Stimulated activated CD4-positive, alpha-beta T cell treated with anti-CD3 and anti-CD28 coated beads, Interleukin-4, amount 100 ng/mL, for 4 hours (primary cell): Measurements from ENCODE around the gene TOGARAM2.

Source experiments
- DNase-seq, 2 experiments: peaks; one replicate each; pipeline ENCODE4 v3.0.0-alpha.2; 2020

The TOGARAM2 gene

DNA sequence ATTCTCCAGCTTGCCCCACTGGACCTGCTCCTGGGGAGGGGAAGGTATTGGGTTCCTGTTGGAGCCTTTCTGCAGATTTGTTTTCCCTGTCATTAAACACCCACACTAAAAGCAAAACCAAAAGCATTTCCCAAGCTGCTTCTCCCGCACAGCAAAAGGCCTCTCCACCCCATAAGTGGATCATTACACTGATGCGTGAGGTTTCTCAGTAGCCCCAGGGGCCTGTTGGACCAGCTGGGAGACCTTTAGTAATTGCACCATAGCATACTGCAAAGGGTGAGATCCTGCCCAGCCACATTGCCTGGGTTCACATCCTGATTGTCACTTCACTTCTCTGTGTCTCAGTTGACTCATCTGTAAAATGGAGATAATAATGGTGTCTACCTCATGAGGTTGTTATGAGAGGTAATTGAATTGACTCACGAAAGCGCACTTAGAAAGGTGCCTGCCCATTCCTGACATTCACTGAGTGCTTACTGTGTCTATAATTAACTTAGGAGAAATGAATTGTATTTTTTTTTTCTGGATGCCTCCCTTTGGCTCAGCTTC lies 43.9 kb downstream of the TOGARAM2 start:
- DNase-seq = no peak

DNA sequence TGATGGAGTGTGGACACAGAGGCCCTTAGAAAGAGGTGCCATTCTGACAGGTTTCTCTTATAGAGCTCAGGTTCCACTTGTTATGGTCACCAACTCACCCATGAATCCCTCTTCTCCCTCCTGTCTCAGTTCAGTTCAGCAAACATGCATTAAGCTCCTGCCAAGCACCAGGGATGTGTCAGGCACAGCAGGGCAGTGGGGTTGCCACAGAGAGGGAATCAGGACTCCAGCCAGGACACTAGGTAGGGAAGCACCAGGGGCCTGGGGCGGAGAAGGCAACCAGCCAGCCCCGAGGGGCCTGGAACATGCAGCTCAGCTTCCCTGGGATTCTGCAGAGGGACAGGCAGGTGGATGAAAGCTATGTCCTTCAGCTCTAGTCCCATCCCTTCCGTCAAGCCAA lies 44.6 kb downstream of the TOGARAM2 start:
- no peak for DNase-seq

GRCh38 chr2:29031046-29031445 lies 49.9 kb downstream of the TOGARAM2 start:
- DNase-seq = no peak

- DNase-seq = no peak
Observed at GRCh38 chr2:29032189-29032588, 51.1 kb downstream of the TOGARAM2 start.

DNA sequence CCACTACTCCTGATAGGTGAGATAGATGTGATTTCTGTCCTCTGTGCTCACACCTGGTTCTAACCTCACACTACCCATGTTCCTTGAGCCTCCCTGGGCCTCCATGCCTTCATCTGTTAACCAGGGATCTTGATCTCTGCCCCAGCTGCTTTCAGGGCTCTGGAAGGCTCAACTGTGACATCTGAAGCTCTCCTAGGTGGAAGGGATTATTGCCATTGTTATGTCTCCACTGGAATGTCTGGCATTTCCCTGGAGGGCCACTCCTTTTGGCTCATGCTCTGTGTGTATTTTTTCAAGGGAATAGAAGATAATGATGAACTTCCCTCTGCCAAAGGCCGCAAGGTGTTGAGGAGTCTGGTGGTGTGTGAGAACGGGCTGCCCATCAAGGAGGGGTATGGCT lies 52.1 kb downstream of the TOGARAM2 start:
- DNase-seq = no peak

GRCh38 chr2:29033656-29034055 lies 52.6 kb downstream of the TOGARAM2 start:
- no peak for DNase-seq

GRCh38 chr2:29035016-29035745 lies 54.1 kb downstream of the TOGARAM2 start:
- no peak for DNase-seq

DNA sequence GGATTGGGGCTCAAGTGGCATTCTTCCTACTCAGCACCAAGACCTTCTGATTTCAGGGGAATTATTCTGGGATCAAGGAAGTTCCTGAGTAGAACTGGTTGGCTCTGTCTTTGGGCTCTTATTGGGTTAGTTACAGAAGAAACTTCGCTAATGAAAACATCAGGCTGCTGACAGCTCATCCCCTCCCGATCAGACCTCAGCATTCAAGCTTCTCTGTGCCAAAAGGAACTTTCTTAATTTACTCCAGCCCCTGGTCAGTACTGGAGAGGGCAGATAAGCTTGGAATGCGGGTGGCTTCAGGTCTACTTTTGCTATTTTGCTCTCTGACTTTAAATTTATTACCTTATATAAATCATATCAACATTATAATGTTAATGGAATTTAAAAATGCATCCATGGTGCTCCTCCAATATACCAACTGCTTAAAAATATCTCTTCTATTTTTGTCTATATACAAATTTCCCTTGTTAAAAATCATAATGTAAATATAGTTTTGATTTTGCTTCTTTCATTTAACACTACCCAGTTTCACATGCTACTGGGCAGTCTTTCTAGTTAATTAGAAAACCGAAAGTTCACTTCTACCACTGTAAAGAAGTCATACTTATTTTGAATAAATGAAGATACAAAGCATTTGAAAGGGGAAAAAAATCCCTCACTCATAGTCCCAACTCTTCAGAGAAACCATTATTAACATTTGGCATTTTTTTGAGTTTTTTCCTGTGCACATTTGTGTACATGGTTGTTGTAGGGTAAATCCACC lies 58.8 kb downstream of the TOGARAM2 start:
- no peak for DNase-seq

DNA sequence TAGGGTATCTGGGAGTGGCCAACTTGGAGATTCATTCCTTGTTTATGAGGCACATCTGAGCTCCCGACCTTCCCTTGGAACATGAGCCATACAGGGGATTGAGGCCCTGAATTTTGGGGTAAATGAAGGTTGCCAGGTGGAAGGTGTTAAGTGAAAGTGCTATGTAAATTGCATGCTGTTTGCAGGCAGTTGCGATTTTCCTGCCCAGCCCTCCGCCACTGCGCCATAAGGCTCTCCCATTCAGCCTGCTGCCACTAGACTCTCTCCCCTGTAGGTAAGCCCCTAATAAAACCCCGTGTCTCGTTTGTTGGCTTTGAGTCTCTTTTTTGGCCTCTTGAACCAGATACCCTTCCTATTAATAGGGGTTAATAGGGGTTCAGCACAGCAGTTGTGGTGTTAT lies 59.5 kb downstream of the TOGARAM2 start:
- DNase-seq = no peak

DNA sequence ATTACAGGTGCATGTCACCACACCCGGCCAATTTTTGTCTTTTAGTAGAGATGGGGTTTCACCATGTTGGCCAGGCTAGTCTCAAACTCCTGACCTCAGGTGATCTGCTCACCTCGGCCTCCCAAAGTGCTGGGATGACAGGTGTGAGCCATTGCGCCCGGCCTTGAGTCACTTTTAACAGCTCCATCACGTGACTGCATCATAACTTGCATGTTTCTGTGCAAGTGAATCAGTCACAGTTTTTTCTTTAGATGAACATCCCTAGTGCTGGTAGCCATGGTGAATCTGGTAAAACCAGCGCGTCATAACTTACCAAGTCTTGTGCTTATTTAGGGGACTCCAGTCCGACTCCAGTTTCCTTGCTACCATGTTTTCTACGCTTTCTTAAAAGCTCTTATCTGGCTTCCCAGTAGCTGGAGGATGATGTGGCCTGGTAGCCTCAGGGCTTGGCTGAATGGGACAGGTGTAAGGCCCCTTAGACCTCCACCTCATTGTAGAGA lies 60.1 kb downstream of the TOGARAM2 start:
- DNase-seq = no peak

DNA sequence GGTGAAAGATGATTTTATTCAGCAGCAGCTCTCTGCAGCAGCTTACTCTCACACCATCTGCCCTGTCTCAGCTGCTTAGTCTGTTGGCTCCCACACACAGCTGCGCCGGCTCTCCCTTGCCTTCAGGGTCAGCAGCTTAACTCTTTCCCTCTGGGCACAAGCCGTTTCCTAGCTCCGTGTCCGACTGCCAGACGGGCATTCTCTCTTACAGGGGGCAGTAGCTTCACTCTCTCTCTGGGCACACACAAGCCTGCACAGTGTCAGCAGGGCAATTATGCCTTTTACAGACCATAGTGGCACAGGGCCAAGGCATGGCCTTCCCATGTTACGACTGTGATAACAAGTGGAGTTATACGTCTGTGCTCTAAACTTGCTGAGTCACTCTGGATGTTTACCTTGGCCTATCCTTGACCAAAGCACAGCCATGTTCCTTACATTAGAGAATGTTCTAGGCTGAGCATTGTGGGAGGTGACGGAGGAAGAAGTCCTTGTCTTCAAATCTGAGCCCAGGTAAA lies 61.5 kb downstream of the TOGARAM2 start:
- DNase-seq = no peak

DNA sequence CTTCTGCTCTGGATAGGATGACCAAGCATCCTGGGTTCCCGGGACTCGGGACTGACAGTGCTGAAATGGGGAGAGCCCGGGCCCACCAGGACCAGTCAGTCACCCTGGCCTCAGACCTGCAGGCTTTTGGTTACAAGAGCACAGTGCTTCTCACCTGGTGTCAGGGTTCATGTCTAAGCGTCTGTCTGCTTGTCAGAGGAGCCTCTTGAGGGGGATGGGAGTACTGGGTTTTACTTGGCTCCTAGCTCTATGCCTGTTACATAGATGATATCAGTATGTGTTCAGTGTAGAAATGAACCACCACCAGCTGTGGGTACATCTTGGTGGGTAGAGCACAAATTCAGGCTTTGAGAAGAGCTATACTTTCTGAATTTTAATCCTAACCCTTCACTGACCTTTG lies 63.4 kb downstream of the TOGARAM2 start:
- DNase-seq = no peak

GRCh38 chr2:29046321-29046720 lies 65.2 kb downstream of the TOGARAM2 start:
- no peak for DNase-seq

- no peak for DNase-seq
Observed at GRCh38 chr2:29047083-29047845, 66.2 kb downstream of the TOGARAM2 start.

GRCh38 chr2:29050591-29050990 lies 69.5 kb downstream of the TOGARAM2 start:
- no peak for DNase-seq

GRCh38 chr2:29051730-29052129 lies 70.6 kb downstream of the TOGARAM2 start:
- DNase-seq = no peak

- DNase-seq = no peak
Observed at GRCh38 chr2:29052807-29053206, 71.7 kb downstream of the TOGARAM2 start.

GRCh38 chr2:29053223-29053622 lies 72.1 kb downstream of the TOGARAM2 start:
- DNase-seq = no peak

GRCh38 chr2:29053670-29054400 lies 72.7 kb downstream of the TOGARAM2 start:
- DNase-seq = no peak

GRCh38 chr2:29054430-29054829 lies 73.3 kb downstream of the TOGARAM2 start:
- no peak for DNase-seq

DNA sequence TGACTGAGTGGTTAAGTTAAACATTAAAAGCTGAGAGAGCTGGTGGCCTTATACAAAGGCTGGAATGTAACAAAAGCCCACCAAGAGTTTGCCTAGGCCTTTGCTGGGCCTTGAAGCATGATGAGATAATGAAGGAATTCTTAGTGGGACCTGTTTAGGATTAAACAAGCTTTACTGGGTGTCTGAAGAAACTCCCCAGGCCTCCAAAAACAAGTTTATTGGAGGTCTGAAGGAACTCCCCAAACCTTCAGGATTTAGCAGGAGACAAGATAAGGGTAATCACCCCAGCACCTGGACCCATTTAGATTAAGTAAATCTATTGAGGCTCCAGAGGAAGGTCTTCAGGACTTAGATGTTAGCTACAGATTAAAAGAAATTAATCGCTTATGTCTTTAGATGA lies 74.5 kb downstream of the TOGARAM2 start:
- no peak for DNase-seq

- DNase-seq = no peak
Observed at GRCh38 chr2:29056452-29056851, 75.4 kb downstream of the TOGARAM2 start.
